WTC11 (cell line): ENCODE results near the gene ABHD17C. TPM values are rescaled to one million over a fixed set of nuclear protein-coding genes. Genes with fewer than 3 reads are reported as not detected.

Experiments used
- ATAC-seq: fragments of 200-7000 bp; cut with Tn5 transposase; 2 replicates; pipeline ENCODE4 v1.10.0; 2021; ENCODE audit warnings: mild to moderate bottlenecking, moderate library complexity
- CTCF ChIA-PET: fragments of 300-600 bp; sonication (Branson Sonifier 250); formaldehyde crosslinking; loops from one replicate; lab custom pipeline; 2021; ENCODE audit warnings: antibody characterized with exemption; lab: Charles Lee
- POLR2A ChIA-PET: fragments of 350-600 bp; sonication (Branson Sonifier 250); formaldehyde crosslinking; loops from one replicate; lab custom pipeline; 2021; ENCODE audit warnings: antibody characterized with exemption; lab: Charles Lee
- DNase-seq: peaks from one replicate; pipeline ENCODE4 v3.0.0; 2021; ENCODE audit warnings: low spot score
- H3K27ac Mint-ChIP-seq: 2 replicates; pipeline ENCODE4 v1.8.0; 2021; ENCODE audit warnings: mixed read lengths
- H3K27me3 Mint-ChIP-seq: 2 replicates; pipeline ENCODE4 v1.8.0; 2021; ENCODE audit warnings: low read depth, mild to moderate bottlenecking, moderate library complexity, mixed read lengths
- H3K36me3 Mint-ChIP-seq: 2 replicates; pipeline ENCODE4 v1.8.0; 2021; ENCODE audit warnings: mixed read lengths
- H3K4me1 Mint-ChIP-seq: 2 replicates; pipeline ENCODE4 v1.8.0; 2022; ENCODE audit warnings: mixed read lengths
- H3K4me3 Mint-ChIP-seq: 2 replicates; pipeline ENCODE4 v1.8.0; 2021; ENCODE audit warnings: mild to moderate bottlenecking, moderate library complexity, mixed read lengths
- H3K9me3 Mint-ChIP-seq: 2 replicates; pipeline ENCODE4 v1.8.0; 2021; ENCODE audit warnings: mixed read lengths
- ATF2 ChIP-seq: sonication (generic); formaldehyde crosslinking; IDR thresholded peaks from 2 replicates; pipeline ENCODE4 v1.8.1; 2022; ENCODE audit warnings: low read depth, missing genetic modification reagents, borderline replicate concordance
- CREM ChIP-seq: sonication (generic); formaldehyde crosslinking; IDR thresholded peaks from 2 replicates; pipeline ENCODE4 v1.8.1; 2022; ENCODE audit warnings: mild to moderate bottlenecking, missing genetic modification reagents, moderate library complexity
- E2F4 ChIP-seq: sonication (generic); formaldehyde crosslinking; IDR thresholded peaks from 2 replicates; pipeline ENCODE4 v1.8.1; 2022; ENCODE audit warnings: low read depth, mild to moderate bottlenecking, moderate library complexity, missing genetic modification reagents, borderline replicate concordance
- ERG ChIP-seq: fragments of 250-450 bp; sonication (Bioruptor Pico); IDR thresholded peaks from 2 replicates; pipeline ENCODE4 v1.8.0; 2021; ENCODE audit warnings: mild to moderate bottlenecking
- ESRRA ChIP-seq: sonication (generic); formaldehyde crosslinking; IDR thresholded peaks from 2 replicates; pipeline ENCODE4 v1.8.1; 2022; ENCODE audit warnings: mild to moderate bottlenecking, missing genetic modification reagents, borderline replicate concordance
- IRF1 ChIP-seq: sonication (generic); formaldehyde crosslinking; IDR thresholded peaks from 2 replicates; pipeline ENCODE4 v1.8.0; 2023; ENCODE audit warnings: missing genetic modification reagents
- JAZF1 ChIP-seq: fragments of 250-450 bp; sonication (Bioruptor Pico); IDR thresholded peaks from 2 replicates; pipeline ENCODE4 v1.9.0; 2021; ENCODE audit warnings: moderate library complexity, mild to moderate bottlenecking, inconsistent platforms
- MYBL2 ChIP-seq: sonication (generic); formaldehyde crosslinking; IDR thresholded peaks from 2 replicates; pipeline ENCODE4 v1.8.1; 2023; ENCODE audit warnings: mild to moderate bottlenecking, moderate library complexity, missing genetic modification reagents
- NFYB ChIP-seq: sonication (generic); formaldehyde crosslinking; conservative IDR thresholded peaks from 2 replicates; pipeline ENCODE4 v1.8.0; 2022; ENCODE audit warnings: low read depth, missing genetic modification reagents
- SOX15 ChIP-seq: fragments of 250-450 bp; sonication (Bioruptor Pico); IDR thresholded peaks from 2 replicates; pipeline ENCODE4 v1.9.0; 2021; ENCODE audit warnings: mild to moderate bottlenecking
- USF1 ChIP-seq: sonication (generic); formaldehyde crosslinking; IDR thresholded peaks from 2 replicates; pipeline ENCODE4 v1.8.0; 2022; ENCODE audit warnings: mild to moderate bottlenecking, missing genetic modification reagents
- ZNF423 ChIP-seq: fragments of 250-450 bp; sonication (Bioruptor Pico); IDR thresholded peaks from 2 replicates; pipeline ENCODE4 v2.1.2; 2022; ENCODE audit warnings: mild to moderate bottlenecking, moderate library complexity
- total RNA-seq: library from RNA; stranded (reverse); gene quantifications from 3 replicates; pipeline ENCODE4 v1.2.3, GENCODE V29; 2021
- TF ChIP-seq, protein P1 (sequence below): fragments of 250-450 bp; sonication (Bioruptor Pico); IDR thresholded peaks from 2 replicates; pipeline ENCODE4 v1.9.0; 2021; ENCODE audit warnings: moderate library complexity, mild to moderate bottlenecking, inconsistent platforms, borderline replicate concordance
- TF ChIP-seq, protein P2 (sequence below): fragments of 200-600 bp; IDR thresholded peaks from 2 replicates; pipeline ENCODE4 v1.8.0; 2022; ENCODE audit warnings: antibody characterized with exemption

Gene ABHD17C
- total RNA-seq, 1 experiment from 2014 or later: 29.0 TPM

DNA sequence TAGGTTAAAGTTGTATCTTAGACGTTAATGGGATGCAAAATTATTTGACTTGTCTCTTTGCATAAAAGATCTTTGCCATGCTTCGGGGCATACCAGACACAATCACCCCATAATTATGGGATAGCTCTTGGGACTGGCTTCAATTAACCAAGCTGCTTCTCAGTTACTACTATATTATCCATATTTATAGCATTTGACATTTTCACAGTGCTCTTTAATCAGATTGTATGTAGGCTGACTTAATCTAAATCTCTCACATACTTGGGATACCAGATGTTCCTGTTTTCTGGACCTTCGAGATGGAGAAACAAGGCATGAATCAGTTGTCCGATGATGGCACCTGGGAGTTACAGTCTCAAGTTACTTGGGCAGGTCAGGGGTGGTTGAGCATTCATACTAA, 27.2 kb upstream of the ABHD17C start (continued):
- TF ChIP-seq ATF2 (CRISPR knock-in tag) (no peak), SOX15 (CRISPR knock-in tag) (no peak), CREM (CRISPR knock-in tag) (no peak), JAZF1 (CRISPR knock-in tag) (no peak), USF1 (CRISPR knock-in tag) (no peak)
- TF ChIP-seq, protein P1, sequence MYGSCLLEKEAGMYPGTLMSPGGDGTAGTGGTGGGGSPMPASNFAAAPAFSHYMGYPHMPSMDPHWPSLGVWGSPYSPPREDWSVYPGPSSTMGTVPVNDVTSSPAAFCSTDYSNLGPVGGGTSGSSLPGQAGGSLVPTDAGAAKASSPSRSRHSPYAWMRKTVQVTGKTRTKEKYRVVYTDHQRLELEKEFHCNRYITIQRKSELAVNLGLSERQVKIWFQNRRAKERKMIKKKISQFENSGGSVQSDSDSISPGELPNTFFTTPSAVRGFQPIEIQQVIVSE (CRISPR knock-in tag): no peak

DNA sequence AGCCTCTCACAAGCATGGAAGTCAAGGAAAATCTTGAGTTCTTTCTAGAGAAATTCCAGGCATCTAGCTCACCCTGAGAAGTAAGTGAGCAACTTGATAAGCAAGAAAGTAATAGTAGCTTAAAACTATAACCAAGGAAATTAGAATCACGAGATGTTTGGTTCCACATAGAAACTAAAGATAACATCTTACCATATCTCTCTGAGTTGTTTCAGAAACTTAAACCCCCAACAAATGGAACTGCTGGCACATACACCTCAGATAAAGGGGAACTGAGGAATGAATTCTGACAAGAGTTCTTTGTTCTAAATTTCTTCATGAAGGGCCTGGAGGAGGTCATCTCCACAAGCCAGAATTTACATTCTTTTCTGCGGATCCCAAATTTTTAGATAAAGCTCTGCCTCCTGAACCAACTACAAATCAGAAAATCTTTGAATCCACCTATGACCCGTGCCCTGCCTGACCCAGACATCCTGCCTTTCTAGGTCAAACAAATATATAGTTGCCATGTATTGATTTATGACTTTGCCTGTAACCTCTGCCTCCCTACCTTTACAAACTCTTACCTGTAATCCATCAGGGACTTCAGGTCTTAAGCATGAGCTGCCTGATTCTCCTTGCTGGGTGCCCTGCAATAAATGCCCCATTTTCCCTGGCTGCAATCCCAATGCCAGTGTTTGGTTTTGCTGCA, 26.4 kb upstream of the ABHD17C start:
- CTCF ChIA-PET: interaction anchor here (0.8 to 1.6 kb wide), 5 partner anchors 9 to 218 kb away, joined by 3 to 5 read pairs (median 4); partner anchors contain the start of gene CEMIP
- no peak for DNase-seq
- no peak overlapping the region for H3K27ac Mint-ChIP-seq
- H3K9me3 Mint-ChIP-seq: no peaks in the 10 kb centered on the region; the same call in 1 of the 2 replicates
- POLR2A ChIA-PET: no interaction called here
- no peak for ATAC-seq
- H3K27me3 Mint-ChIP-seq: peaks cover 6% of the 10 kb centered on the region; the same call in 1 of the 2 replicates
- TF ChIP-seq ESRRA (no peak), MYBL2 (CRISPR knock-in tag) (no peak), IRF1 (no peak), ERG (CRISPR knock-in tag) (no peak), ZNF423 (CRISPR knock-in tag) (no peak), NFYB (no peak), E2F4 (no peak)
- TF ChIP-seq, protein P2, sequence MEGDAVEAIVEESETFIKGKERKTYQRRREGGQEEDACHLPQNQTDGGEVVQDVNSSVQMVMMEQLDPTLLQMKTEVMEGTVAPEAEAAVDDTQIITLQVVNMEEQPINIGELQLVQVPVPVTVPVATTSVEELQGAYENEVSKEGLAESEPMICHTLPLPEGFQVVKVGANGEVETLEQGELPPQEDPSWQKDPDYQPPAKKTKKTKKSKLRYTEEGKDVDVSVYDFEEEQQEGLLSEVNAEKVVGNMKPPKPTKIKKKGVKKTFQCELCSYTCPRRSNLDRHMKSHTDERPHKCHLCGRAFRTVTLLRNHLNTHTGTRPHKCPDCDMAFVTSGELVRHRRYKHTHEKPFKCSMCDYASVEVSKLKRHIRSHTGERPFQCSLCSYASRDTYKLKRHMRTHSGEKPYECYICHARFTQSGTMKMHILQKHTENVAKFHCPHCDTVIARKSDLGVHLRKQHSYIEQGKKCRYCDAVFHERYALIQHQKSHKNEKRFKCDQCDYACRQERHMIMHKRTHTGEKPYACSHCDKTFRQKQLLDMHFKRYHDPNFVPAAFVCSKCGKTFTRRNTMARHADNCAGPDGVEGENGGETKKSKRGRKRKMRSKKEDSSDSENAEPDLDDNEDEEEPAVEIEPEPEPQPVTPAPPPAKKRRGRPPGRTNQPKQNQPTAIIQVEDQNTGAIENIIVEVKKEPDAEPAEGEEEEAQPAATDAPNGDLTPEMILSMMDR: no peak
- H3K4me3 Mint-ChIP-seq: no peak overlapping the region
- 0 out of 2 replicates have a peak, but pooled peaks cover under 1% of the 10 kb centered on the region for H3K4me1 Mint-ChIP-seq
- H3K36me3 Mint-ChIP-seq: no peaks in the 10 kb centered on the region
